HepG2 (cell line): Measurements from ENCODE around the gene ATP8B1. TPM values are rescaled to one million over a fixed set of nuclear protein-coding genes. Genes with fewer than 3 reads are reported as not detected.

Source experiments
- ATAC-seq: fragments of 200-7000 bp; cut with Tn5 transposase; 3 replicates; pipeline ENCODE4 v1.9.1; 2020; ENCODE audit warnings: mild to moderate bottlenecking, moderate library complexity
- BruUV-seq: library from RNA; stranded (reverse); fragments of 400-500 nt; replicated peaks from 2 replicates; lab custom pipeline; 2021; lab: Mats Ljungman, UMichigan
- CTCF ChIA-PET: fragments of 300-600 bp; formaldehyde crosslinking; extraction: SDS; loops from one replicate; lab custom pipeline; 2021; ENCODE audit warnings: low total read pairs, inconsistent platforms, low intra/inter-chr PET ratio; lab: Yijun Ruan, JAX
- POLR2A ChIA-PET: fragments of 350-600 bp; sonication (Branson Sonifier 250); formaldehyde crosslinking; loops from one replicate; lab custom pipeline; 2020; ENCODE audit warnings: antibody characterized with exemption, inconsistent platforms; lab: Yijun Ruan, JAX
- DNase-seq: peaks from one replicate; pipeline ENCODE4 v3.0.0-alpha.2; 2015; ENCODE audit warnings: low spot score
- FAIRE-seq: peaks from 3 replicates; lab custom pipeline; 2011; peaks lifted over from hg19 to GRCh38; lab: Jason Lieb, UNC
- H2AFZ ChIP-seq: one replicate; pipeline ENCODE4 v1.6.1; 2011; ENCODE audit warnings: low read length, inconsistent platforms
- H3K27ac ChIP-seq: fragments of 300-600 bp; 3 replicates; pipeline ENCODE4 v1.8.0; 2011; ENCODE audit warnings: mixed run types, mild to moderate bottlenecking, mixed read lengths, low read length, inconsistent platforms; ENCODE audit not compliant: insufficient read depth; ENCODE audit errors: extremely low read length
- H3K27me3 ChIP-seq, 2 experiments: fragments of 200-600 bp in 1 of 2; 2 replicates in 1 of 2; 3 replicates in 1 of 2; pipeline versions ENCODE4 v1.6.0 to v1.8.0; 2011; ENCODE audit warnings: low read length in 2 of 2, mild to moderate bottlenecking in 2 of 2, moderate library complexity in 2 of 2, inconsistent platforms in 1 of 2; ENCODE audit not compliant: insufficient read depth in 2 of 2, control insufficient read depth in 1 of 2
- H3K36me3 ChIP-seq, 2 experiments: fragments of 200-600 bp in 1 of 2; replicated peaks in 1 of 2; 2 replicates in 1 of 2; 3 replicates in 1 of 2; pipeline versions ENCODE4 v1.5.1 to v1.8.0; 2011; ENCODE audit warnings: low read length in 2 of 2, inconsistent platforms in 1 of 2; ENCODE audit not compliant: insufficient read depth in 2 of 2, control insufficient read depth in 1 of 2
- H3K4me1 ChIP-seq: 2 replicates; pipeline ENCODE4 v1.5.1; 2012; ENCODE audit warnings: low read length, inconsistent platforms; ENCODE audit not compliant: insufficient read depth
- H3K4me2 ChIP-seq: 2 replicates; pipeline ENCODE4 v1.6.0; 2011; ENCODE audit warnings: low read depth, low read length, inconsistent platforms
- H3K4me3 ChIP-seq, 3 experiments: fragments of 200-600 bp in 1 of 3; sonication (generic), shearing (Covaris generic) in 1 of 3; replicated peaks in 1 of 3; 2 replicates each; pipeline ENCODE4 v1.5.1; 2011 to 2016; ENCODE audit warnings: low read length in 3 of 3, inconsistent platforms in 2 of 3, low read depth in 2 of 3, mild to moderate bottlenecking in 2 of 3, control low read depth in 1 of 3, mixed read lengths in 1 of 3; ENCODE audit not compliant: insufficient read depth in 1 of 3
- H3K79me2 ChIP-seq: one replicate; pipeline ENCODE4 v1.6.1; 2011; ENCODE audit warnings: low read length, inconsistent platforms; ENCODE audit not compliant: insufficient read depth
- H3K9ac ChIP-seq: 2 replicates; pipeline ENCODE4 v1.6.0; 2011; ENCODE audit warnings: mild to moderate bottlenecking, low read depth, low read length, inconsistent platforms; ENCODE audit not compliant: insufficient read depth
- H3K9me3 ChIP-seq: 2 replicates; pipeline ENCODE4 v1.5.1; 2012; ENCODE audit warnings: mild to moderate bottlenecking, low read length
- H4K20me1 ChIP-seq: 2 replicates; pipeline ENCODE4 v1.6.0; 2011; ENCODE audit warnings: inconsistent platforms, mild to moderate bottlenecking, low read length, moderate library complexity; ENCODE audit not compliant: insufficient read depth
- HNF4G ChIP-seq, 2 experiments: sonication (generic) in 1 of 2; formaldehyde crosslinking in 1 of 2; IDR thresholded peaks; 2 replicates each; pipeline versions ENCODE4 v1.4.0 to v1.6.1; 2011 to 2020; ENCODE audit warnings: borderline replicate concordance in 2 of 2, low read depth in 2 of 2, mild to moderate bottlenecking in 2 of 2, low read length in 1 of 2, missing genetic modification reagents in 1 of 2, moderate library complexity in 1 of 2
- JUNB ChIP-seq: sonication (generic); formaldehyde crosslinking; IDR thresholded peaks from 2 replicates; pipeline ENCODE4 v1.8.0; 2022; ENCODE audit warnings: missing genetic modification reagents, mild to moderate bottlenecking, borderline replicate concordance
- MLX ChIP-seq: IDR thresholded peaks from 2 replicates; pipeline ENCODE4 v1.6.1; 2016
- PRDM10 ChIP-seq: sonication (generic); formaldehyde crosslinking; IDR thresholded peaks from 2 replicates; pipeline ENCODE4 v1.4.0; 2020; ENCODE audit warnings: low read depth, missing genetic modification reagents
- ZBTB4 ChIP-seq: sonication (generic); formaldehyde crosslinking; IDR thresholded peaks from 2 replicates; pipeline ENCODE4 v1.4.0; 2020; ENCODE audit warnings: missing genetic modification reagents, mild to moderate bottlenecking, borderline replicate concordance
- ZNF576 ChIP-seq: sonication (generic); formaldehyde crosslinking; IDR thresholded peaks from 2 replicates; pipeline ENCODE4 v1.4.0; 2020; ENCODE audit warnings: mild to moderate bottlenecking, missing genetic modification reagents
- WGBS: methylation state at CpG from one replicate; pipeline ENCODE4 v1.1.6; 2017; ENCODE audit warnings: low lambda C conversion rate; 5-methylcytosine and 5-hydroxymethylcytosine counted together
- in situ Hi-C: cut with HindIII; loops from 2 replicates; pipeline ENCODE4 v1.10.0; 2017; ENCODE audit warnings: low pct_unique_long_range_greater_than_20kb; ENCODE audit not compliant: extremely low pct_ligation_motif_present
- intact Hi-C: fragments of 100-400 bp; cut with micrococcal nuclease; formaldehyde crosslinking; loops from one replicate; pipeline ENCODE4 v1.10.0; 2022; ENCODE audit not compliant: unreplicated experiment
- polyA plus RNA-seq, 8 experiments: library from polyadenylated mRNA; depleted of rRNA in 3 of 8; stranded (reverse) in 7 of 8; unstranded in 1 of 8; fragments of >200 nt; fragmentation: Illumina TruSeq in 4 of 8; extraction: Trizol in 4 of 8; gene quantifications; 2 replicates each; pipeline versions ENCODE4 v1.2.1 to v1.2.3, GENCODE V29; 2011 to 2016; ENCODE audit warnings: low read depth in 4 of 8, missing spikeins in 1 of 8, mixed read lengths in 1 of 8; ENCODE audit not compliant: insufficient read depth in 1 of 8
- total RNA-seq, 5 experiments: library from RNA; depleted of rRNA; stranded (reverse); fragments of >200 nt; fragmentation: Illumina TruSeq; extraction: Trizol; gene quantifications; 2 replicates each; pipeline ENCODE4 v1.2.3, GENCODE V29; 2016; ENCODE audit warnings: low read depth in 1 of 5

Gene ATP8B1
- total and polyA plus RNA-seq, 2 of the 13 experiments (the other 11 are each of a cell fraction or from before 2014, with no cell fraction given): 2.8 to 4.0 TPM

GRCh38 chr18:57785751-57786437 lies 17.2 kb downstream of the ATP8B1 start:
- Histone ChIP-seq H3K9ac (no peak overlapping the region), H3K4me2 (no peak overlapping the region), H3K36me3 (no peaks in the 10 kb centered on the region), H2AFZ (no peak overlapping the region), H3K4me1 (peaks cover 46% of the 10 kb centered on the region), H3K9me3 (no peaks in the 10 kb centered on the region), H3K79me2 (peaks cover 2% of the 10 kb centered on the region), H3K27ac (no peak overlapping the region), H4K20me1 (no peaks in the 10 kb centered on the region), H3K27me3 (no peaks in the 10 kb centered on the region), H3K4me3 (no peak overlapping the region)
- 95% methylated on average over 7 of the region's 8 CpGs for WGBS
- no TSS peak for BruUV-seq
- TF ChIP-seq ZBTB4 (CRISPR knock-in tag) (no peak), HNF4G (IDR thresholded peaks at IDR 0.05; ENCODE audit: borderline replicate concordance, low read depth, low read length) (no peak), HNF4G (CRISPR knock-in tag; IDR thresholded peaks at IDR 0.05; ENCODE audit: borderline replicate concordance, low read depth) (no peak), JUNB (CRISPR knock-in tag) (no peak), MLX (CRISPR knock-in tag) (no peak), ZNF576 (CRISPR knock-in tag) (no peak), PRDM10 (CRISPR knock-in tag) (no peak)
- in situ Hi-C loops (no loop called here), intact Hi-C loops (no loop called here)
- no peak for ATAC-seq
- no peak for FAIRE-seq
- POLR2A ChIA-PET: interaction anchor here (1.1 kb wide), 1 partner anchor 11 kb away, joined by 3 read pairs; no protein-coding TSS in a partner anchor
- CTCF ChIA-PET: no interaction called here
- DNase-seq: no peak
